Islet precursor cell (in vitro differentiated cells): ENCODE measurements around the gene HNRNPUL1.
A peak's percentile ranks its signal among the peaks of the same experiment; 100 is the strongest.
"Not testable (repeated sequence)": the region's sequence is repeated elsewhere in the genome, so short reads cannot be mapped to it uniquely, and the experiment has no call there.

Source experiments
- DNase-seq: peaks from one replicate; pipeline ENCODE4 v3.0.0-alpha.2; 2018

The HNRNPUL1 gene

GRCh38 chr19:41263850-41264580, at the start of gene HNRNPUL1:
HNRNPUL1 (plus strand) TSS chr19:41264372; CDS start chr19:41264504, 132 bp downstream.
- peak; percentile 100 for DNase-seq

- DNase-seq, result peak; percentile 61
Measured at GRCh38 chr19:41217741-41218140, 46.4 kb upstream of the HNRNPUL1 start.

- DNase-seq, result peak; percentile 30
Measured at GRCh38 chr19:41218249-41218614, 45.9 kb upstream of the HNRNPUL1 start.

GRCh38 chr19:41218615-41219507, 45.3 kb upstream of the HNRNPUL1 start, which contains the start of gene AXL:
AXL (plus strand) TSS chr19:41219223; CDS start chr19:41219393, 170 bp downstream.
- DNase-seq, result peak; percentile 97

GRCh38 chr19:41219924-41220567, 44.1 kb upstream of the HNRNPUL1 start:
- DNase-seq, result peak; percentile 89

- DNase-seq, result peak; percentile 45
Measured at GRCh38 chr19:41220811-41221210, 43.4 kb upstream of the HNRNPUL1 start.

GRCh38 chr19:41221514-41222205, 42.5 kb upstream of the HNRNPUL1 start:
- peak; percentile 46 for DNase-seq

- DNase-seq, result no peak
Measured at GRCh38 chr19:41222240-41222639, 41.9 kb upstream of the HNRNPUL1 start.

- DNase-seq, result peak; percentile 99
Measured at GRCh38 chr19:41223431-41224234, 40.5 kb upstream of the HNRNPUL1 start.

GRCh38 chr19:41224632-41225031, 39.5 kb upstream of the HNRNPUL1 start:
- peak; percentile 55 for DNase-seq

GRCh38 chr19:41225238-41226052, 38.7 kb upstream of the HNRNPUL1 start:
- DNase-seq, result no peak

GRCh38 chr19:41226053-41226873, 37.9 kb upstream of the HNRNPUL1 start:
- peak; percentile 97 for DNase-seq

- DNase-seq, result no peak
Measured at GRCh38 chr19:41226874-41227390, 37.2 kb upstream of the HNRNPUL1 start.

- no peak for DNase-seq
Measured at GRCh38 chr19:41228486-41228885, 35.7 kb upstream of the HNRNPUL1 start.

GRCh38 chr19:41229338-41229737, 34.8 kb upstream of the HNRNPUL1 start:
- DNase-seq, result not testable (repeated sequence)

GRCh38 chr19:41230067-41230857, 33.9 kb upstream of the HNRNPUL1 start:
- peak; percentile 41 for DNase-seq

- no peak for DNase-seq
Measured at GRCh38 chr19:41232686-41233085, 31.5 kb upstream of the HNRNPUL1 start.

GRCh38 chr19:41233748-41234240, 30.4 kb upstream of the HNRNPUL1 start:
- no peak for DNase-seq
